Tibial artery (tissue), 4 donors: ENCODE data around the gene RASAL3.

Source experiments
- DNase-seq, 2 donors: peaks; one replicate each; pipeline ENCODE4 v3.0.0-alpha.2; 2019
- H3K27ac ChIP-seq, 2 donors: fragments of 200-600 bp; sonication (generic) in 1 of 2; 1 replicate in 1 of 2; 2 replicates in 1 of 2; pipeline ENCODE4 v1.5.1; 2018 to 2019; ENCODE audit warnings: mild to moderate bottlenecking in 1 of 2
- H3K27me3 ChIP-seq, 2 donors: fragments of 200-600 bp; sonication (generic) in 1 of 2; one replicate each; pipeline versions ENCODE4 v1.5.1 to v1.6.0; 2016 to 2019
- H3K36me3 ChIP-seq, 3 donors: fragments of 200-600 bp; sonication (generic) in 2 of 3; one replicate each; pipeline ENCODE4 v1.5.1; 2016 to 2019; ENCODE audit warnings: mild to moderate bottlenecking in 2 of 3
- H3K4me1 ChIP-seq, 4 donors: fragments of 200-600 bp; sonication (generic) in 2 of 4; 1 replicate in 3 of 4; 2 replicates in 1 of 4; pipeline ENCODE4 v1.5.1; 2016 to 2019
- H3K4me3 ChIP-seq, 2 donors: fragments of 200-600 bp; sonication (generic) in 1 of 2; 1 replicate in 1 of 2; 2 replicates in 1 of 2; pipeline ENCODE4 v1.5.1; 2018 to 2019; ENCODE audit warnings: mild to moderate bottlenecking in 2 of 2
- H3K9me3 ChIP-seq, 3 donors: fragments of 200-600 bp; sonication (generic) in 1 of 3; one replicate each; pipeline ENCODE4 v1.5.1; 2016 to 2019
- intact Hi-C: fragments of 100-400 bp; cut with DNase I; formaldehyde crosslinking; loops from one replicate; pipeline ENCODE4 v1.15.0; 2023; ENCODE audit warnings: low total_unique reads
- TF ChIP-seq, protein P1 (sequence below), 2 experiments: fragments of 200-600 bp in 1 of 2; fragments of 450-650 bp in 1 of 2; IDR thresholded peaks; one replicate each; pipeline ENCODE4 v1.5.1; 2017 to 2019; ENCODE audit warnings: antibody characterized with exemption in 2 of 2, mild to moderate bottlenecking in 1 of 2, moderate library complexity in 1 of 2

Gene RASAL3

GRCh38 chr19:15427350-15427700 lies 37.0 kb downstream of the RASAL3 start:
- peaks cover 0 to 36% (median 24%) of the 10 kb centered on the region in 4 donors for H3K4me1 ChIP-seq

DNA sequence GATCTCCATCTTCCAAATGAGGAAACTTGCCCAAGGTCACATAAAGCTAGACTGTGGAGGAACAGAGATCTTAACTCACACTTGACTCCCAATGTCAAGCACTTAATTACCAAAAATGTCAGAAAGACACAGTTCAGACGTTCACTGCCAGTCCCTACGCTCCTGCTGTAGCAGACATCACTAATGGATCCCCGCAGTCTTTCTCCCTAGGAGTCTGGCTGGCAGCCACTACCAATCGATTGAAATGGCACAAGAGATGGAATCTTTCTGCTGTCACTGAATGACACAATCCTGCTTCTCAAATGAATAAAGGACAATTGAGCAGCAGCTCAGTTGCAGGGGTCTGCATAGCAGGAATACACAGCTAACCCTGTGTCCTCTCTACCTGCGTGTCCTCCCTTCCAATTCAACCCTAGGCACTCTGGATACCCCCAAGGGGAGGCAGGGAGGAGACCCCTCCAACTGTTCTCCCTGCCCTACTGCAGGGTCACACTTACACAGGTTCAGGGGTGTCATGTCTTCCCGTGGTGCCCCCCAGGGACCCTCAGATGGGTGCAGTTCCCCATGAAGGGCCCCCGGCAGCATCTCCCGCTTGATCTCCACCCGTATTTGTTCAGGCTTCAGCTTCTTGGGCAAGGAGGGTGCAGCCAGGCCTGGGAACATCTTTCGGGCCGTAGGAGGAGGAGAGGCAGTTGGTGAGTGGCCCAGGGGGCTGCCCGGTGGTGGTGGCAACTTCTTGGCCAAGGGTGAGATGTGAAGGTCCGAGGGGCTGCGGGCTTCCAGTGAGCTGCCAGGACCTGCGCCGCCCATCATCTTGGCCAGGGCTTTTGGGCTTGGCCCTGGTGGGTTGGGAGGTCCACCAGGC lies 37.6 kb downstream of the RASAL3 start:
- TF ChIP-seq, protein P1, sequence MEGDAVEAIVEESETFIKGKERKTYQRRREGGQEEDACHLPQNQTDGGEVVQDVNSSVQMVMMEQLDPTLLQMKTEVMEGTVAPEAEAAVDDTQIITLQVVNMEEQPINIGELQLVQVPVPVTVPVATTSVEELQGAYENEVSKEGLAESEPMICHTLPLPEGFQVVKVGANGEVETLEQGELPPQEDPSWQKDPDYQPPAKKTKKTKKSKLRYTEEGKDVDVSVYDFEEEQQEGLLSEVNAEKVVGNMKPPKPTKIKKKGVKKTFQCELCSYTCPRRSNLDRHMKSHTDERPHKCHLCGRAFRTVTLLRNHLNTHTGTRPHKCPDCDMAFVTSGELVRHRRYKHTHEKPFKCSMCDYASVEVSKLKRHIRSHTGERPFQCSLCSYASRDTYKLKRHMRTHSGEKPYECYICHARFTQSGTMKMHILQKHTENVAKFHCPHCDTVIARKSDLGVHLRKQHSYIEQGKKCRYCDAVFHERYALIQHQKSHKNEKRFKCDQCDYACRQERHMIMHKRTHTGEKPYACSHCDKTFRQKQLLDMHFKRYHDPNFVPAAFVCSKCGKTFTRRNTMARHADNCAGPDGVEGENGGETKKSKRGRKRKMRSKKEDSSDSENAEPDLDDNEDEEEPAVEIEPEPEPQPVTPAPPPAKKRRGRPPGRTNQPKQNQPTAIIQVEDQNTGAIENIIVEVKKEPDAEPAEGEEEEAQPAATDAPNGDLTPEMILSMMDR (IDR thresholded peaks at IDR 0.05) = no peak
- Histone ChIP-seq H3K27me3 (no peaks in the 10 kb centered on the region), H3K4me3 (no peak overlapping the region), H3K27ac (no peak overlapping the region), H3K4me1 (peaks cover 0 to 33% (median 22%) of the 10 kb centered on the region in 4 donors), H3K36me3 (peaks cover 46 to 78% (median 62%) of the 10 kb centered on the region in 3 donors), H3K9me3 (no peaks in the 10 kb centered on the region)
- intact Hi-C loops = no loop called here
- no peak for DNase-seq

More at GRCh38 chr19:15427350-15427700, 37.0 kb downstream of the RASAL3 start:
- DNase-seq = no peak
- intact Hi-C loops = no loop called here
- TF ChIP-seq, protein P1 (IDR thresholded peaks at IDR 0.05) = no peak
- Histone ChIP-seq H3K27ac (no peak overlapping the region), H3K36me3 (peaks cover 46 to 75% (median 60%) of the 10 kb centered on the region in 3 donors), H3K4me3 (no peak overlapping the region), H3K9me3 (no peaks in the 10 kb centered on the region), H3K27me3 (no peaks in the 10 kb centered on the region)

DNA sequence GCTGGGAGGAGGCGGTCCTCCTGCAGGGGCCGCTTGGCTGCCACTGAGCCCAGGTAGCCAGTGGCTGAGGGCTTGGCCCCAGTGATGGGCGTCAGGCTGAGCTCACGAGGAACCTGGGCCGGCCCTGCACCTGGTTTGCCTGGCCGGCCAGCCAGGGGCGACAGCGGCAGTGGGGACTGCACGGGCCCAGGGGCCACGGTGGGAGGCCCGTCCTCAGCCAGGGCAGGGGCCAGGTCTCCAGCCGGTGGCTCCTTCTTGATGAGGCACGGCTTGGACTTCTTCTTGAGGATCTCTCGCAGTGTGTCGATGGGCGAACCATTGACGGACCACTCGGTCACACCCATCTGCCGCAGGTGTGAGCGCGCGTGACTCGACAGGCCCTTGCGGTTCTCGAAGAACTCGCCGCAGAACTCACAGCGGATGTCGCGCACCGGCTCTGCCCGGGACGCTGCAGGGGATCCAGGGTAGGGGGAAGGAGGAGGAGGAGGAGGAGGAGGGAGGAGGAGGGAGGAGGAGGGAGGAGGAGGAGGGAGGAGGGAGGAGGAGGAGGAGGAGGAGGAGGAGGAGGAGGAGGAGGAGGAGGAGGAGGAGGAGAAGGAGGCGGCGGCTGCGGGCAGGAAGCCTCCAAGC lies 38.9 kb downstream of the RASAL3 start:
- H3K36me3 ChIP-seq = peaks cover 46 to 78% (median 62%) of the 10 kb centered on the region in 3 donors
- H3K4me3 ChIP-seq = no peak overlapping the region
- peaks cover 0 to 21% (median 9%) of the 10 kb centered on the region in 4 donors for H3K4me1 ChIP-seq
- DNase-seq = no peak
- intact Hi-C loops = no loop called here
- TF ChIP-seq, protein P1 (IDR thresholded peaks at IDR 0.05) = no peak
- no peaks in the 10 kb centered on the region for H3K27me3 ChIP-seq
- H3K27ac ChIP-seq = no peak overlapping the region
- H3K9me3 ChIP-seq = no peaks in the 10 kb centered on the region

- intact Hi-C loops = no loop called here
- Histone ChIP-seq H3K4me3 (no peak overlapping the region), H3K27ac (no peak overlapping the region), H3K9me3 (no peaks in the 10 kb centered on the region), H3K4me1 (peaks cover 0 to 19% (median 4%) of the 10 kb centered on the region in 4 donors), H3K27me3 (no peaks in the 10 kb centered on the region), H3K36me3 (peaks cover 46 to 76% (median 62%) of the 10 kb centered on the region in 3 donors)
- DNase-seq = no peak
- TF ChIP-seq, protein P1 (IDR thresholded peaks at IDR 0.05) = no peak
Observed at GRCh38 chr19:15424692-15425272, 39.6 kb downstream of the RASAL3 start.

DNA sequence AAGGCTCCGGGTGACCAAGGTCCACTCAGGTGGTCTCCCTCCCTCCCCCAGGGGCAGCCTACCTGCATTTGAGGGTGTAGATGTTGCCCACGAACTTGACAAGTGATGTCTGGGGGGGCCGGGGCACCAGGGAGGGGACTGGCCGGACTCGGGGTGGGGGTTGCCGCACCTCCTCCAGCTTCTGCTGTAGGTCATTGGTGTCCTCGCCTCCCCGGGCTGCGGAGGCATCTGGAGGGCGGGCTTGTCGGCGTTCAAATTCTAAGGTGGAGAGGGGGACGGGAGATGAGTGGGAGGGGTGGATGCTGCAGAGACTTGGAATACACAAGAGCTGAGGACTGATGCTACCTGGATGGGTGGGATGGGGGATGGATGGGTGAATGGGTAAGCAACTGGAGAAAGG lies 40.2 kb downstream of the RASAL3 start:
- H3K27me3 ChIP-seq = no peaks in the 10 kb centered on the region
- TF ChIP-seq, protein P1 (IDR thresholded peaks at IDR 0.05) = no peak
- peaks cover 46 to 69% (median 62%) of the 10 kb centered on the region in 3 donors for H3K36me3 ChIP-seq
- H3K4me3 ChIP-seq = no peak overlapping the region
- peaks cover 0 to 19% (median 7%) of the 10 kb centered on the region in 4 donors for H3K4me1 ChIP-seq
- intact Hi-C loops = no loop called here
- DNase-seq = no peak
- H3K27ac ChIP-seq = no peak overlapping the region
- H3K9me3 ChIP-seq = no peaks in the 10 kb centered on the region
